Activated T-cell treated with anti-CD3 and anti-CD28 coated beads, Interleukin-2, amount 50 U/mL, for 4 hours (primary cell): ENCODE data around the gene WIPF1. TPM values are rescaled to one million over a fixed set of nuclear protein-coding genes. Genes with fewer than 3 reads are reported as not detected.

Source experiments
- total RNA-seq, 3 donors: library from RNA; stranded (reverse); gene quantifications; one replicate each; pipeline ENCODE4 v1.2.1, GENCODE V29; 2021

WIPF1 gene
- total RNA-seq, 3 donors from 2014 or later: 95.1 to 122 (median 101) TPM

Other genes with a start within 250 kb of the WIPF1 start
- 10 to 100 TPM; 11.7 to 14.4 (median 14.2) TPM for gene SCRN3, start 202.1 kb downstream of the WIPF1 start, total RNA-seq
- 1 to 10 TPM; 2.3 to 3.4 (median 2.7) TPM for gene GPR155, start 110.8 kb downstream of the WIPF1 start, total RNA-seq
- not detected for gene CHRNA1, start 166.7 kb upstream of the WIPF1 start, total RNA-seq